Measurements from ENCODE around the gene AGAP1. TPM values are rescaled to one million over a fixed set of nuclear protein-coding genes. Genes with fewer than 3 reads are reported as not detected.

AGAP1 gene
- total RNA-seq, 2 donors from 2014 or later: 19.1 to 20.8 TPM

DNA sequence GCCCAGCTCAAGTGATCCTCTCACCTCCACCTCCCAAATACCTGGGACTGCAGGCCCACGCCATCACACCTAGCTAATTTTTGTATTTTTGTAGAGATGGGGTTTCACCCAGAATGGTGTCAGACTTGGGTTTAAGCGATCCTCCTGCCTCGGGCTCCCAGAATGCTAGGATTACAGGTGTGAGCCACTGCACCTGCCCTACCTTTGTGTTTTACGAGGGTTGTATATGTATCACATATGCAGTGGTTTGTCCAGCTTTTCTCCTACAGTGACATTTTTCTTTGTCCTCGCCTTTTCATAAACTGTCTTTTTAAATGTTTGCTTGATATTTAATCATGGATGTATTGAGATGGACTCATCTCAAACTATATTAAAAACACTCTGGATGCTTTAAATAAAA lies 38.5 kb downstream of the AGAP1 start:
- no peak overlapping the region for H3K4me3 ChIP-seq

DNA sequence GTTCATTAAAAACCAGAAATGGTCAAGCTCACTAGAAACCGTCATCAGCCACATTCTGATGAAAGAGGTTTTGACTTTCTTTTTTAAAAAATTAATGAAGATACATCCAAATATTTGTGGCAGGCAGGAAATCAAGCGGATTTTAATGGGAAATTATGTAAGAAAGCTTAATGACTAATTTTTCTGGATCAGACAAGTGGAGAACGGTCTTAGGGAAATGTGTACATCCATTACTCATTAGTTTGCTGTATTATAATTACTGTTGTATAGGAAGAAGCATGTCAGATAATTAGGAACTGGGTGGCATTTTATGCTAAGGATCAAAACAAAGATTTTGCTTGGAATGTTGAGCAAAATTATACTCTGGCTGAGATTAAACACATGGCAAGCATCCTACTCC lies 39.4 kb downstream of the AGAP1 start:
- peaks cover 0 to 4% of the 10 kb centered on the region in 2 donors for H3K4me1 ChIP-seq (ENCODE audit: control insufficient read depth in 1 of 2, low read depth in 2 of 2)
- ATAC-seq (ENCODE audit: insufficient number of reproducible peaks, low FRiP score, low read depth): no peak
- no peaks in the 10 kb centered on the region for H3K36me3 ChIP-seq
- H3K27me3 ChIP-seq (replicated peaks; ENCODE audit: insufficient read depth): no peaks in the 10 kb centered on the region
- H3K4me3 ChIP-seq: no peak overlapping the region
- TF ChIP-seq, protein P1, sequence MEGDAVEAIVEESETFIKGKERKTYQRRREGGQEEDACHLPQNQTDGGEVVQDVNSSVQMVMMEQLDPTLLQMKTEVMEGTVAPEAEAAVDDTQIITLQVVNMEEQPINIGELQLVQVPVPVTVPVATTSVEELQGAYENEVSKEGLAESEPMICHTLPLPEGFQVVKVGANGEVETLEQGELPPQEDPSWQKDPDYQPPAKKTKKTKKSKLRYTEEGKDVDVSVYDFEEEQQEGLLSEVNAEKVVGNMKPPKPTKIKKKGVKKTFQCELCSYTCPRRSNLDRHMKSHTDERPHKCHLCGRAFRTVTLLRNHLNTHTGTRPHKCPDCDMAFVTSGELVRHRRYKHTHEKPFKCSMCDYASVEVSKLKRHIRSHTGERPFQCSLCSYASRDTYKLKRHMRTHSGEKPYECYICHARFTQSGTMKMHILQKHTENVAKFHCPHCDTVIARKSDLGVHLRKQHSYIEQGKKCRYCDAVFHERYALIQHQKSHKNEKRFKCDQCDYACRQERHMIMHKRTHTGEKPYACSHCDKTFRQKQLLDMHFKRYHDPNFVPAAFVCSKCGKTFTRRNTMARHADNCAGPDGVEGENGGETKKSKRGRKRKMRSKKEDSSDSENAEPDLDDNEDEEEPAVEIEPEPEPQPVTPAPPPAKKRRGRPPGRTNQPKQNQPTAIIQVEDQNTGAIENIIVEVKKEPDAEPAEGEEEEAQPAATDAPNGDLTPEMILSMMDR (IDR thresholded peaks at IDR 0.05): no peak
- no peak overlapping the region for H3K27ac ChIP-seq
- H3K9me3 ChIP-seq: peaks cover 3% of the 10 kb centered on the region
- no peak for DNase-seq (ENCODE audit: low spot score)

More for the DNA sequence above, 38.5 kb downstream of the AGAP1 start:
- Histone ChIP-seq H3K4me1 (ENCODE audit: control insufficient read depth in 1 of 2, low read depth in 2 of 2) (no peaks in the 10 kb centered on the region), H3K36me3 (no peaks in the 10 kb centered on the region), H3K9me3 (peaks cover 3% of the 10 kb centered on the region), H3K27ac (no peak overlapping the region), H3K27me3 (replicated peaks; ENCODE audit: insufficient read depth) (no peaks in the 10 kb centered on the region)
- DNase-seq (ENCODE audit: low spot score) (no peak), ATAC-seq (ENCODE audit: insufficient number of reproducible peaks, low FRiP score, low read depth) (no peak)
- TF ChIP-seq, protein P1 (IDR thresholded peaks at IDR 0.05): no peak

DNA sequence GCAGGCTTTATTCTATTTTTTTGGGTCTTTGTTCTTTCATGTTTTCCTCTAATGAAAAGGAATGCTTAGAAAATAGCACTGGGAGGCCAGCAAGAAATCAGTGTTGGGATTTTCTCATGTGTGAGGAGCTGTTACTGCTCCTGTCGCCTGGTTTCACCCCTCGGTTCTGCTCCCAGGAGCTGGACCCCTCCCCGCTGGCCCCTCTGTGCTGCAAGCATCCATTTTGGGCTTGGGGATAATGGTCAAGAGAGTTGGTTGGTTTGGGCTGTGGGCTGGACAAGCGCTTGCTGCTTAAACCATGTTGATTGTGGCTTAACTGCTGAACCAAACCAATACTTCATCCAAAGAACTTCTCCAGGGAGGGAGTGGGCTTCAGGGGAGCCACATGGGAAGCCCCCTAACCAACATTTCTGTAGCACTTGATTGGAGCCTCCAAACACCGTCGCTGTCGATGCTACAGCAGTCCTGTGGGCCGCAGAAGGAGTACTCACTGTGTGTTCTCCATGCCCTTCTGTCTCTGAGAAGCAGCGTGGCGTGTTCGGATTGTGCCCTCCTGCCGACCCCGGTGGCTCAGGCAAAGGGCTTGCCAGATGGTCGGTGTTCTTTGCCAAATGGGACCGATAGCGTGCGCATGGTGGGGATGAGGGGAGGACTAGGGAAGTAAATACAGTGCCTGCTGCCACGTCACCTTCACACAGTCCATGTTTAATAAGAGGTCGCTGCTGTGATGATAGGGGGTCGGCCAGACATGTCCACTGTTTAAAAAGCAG lies 40.0 kb downstream of the AGAP1 start:
- Histone ChIP-seq H3K27me3 (replicated peaks; ENCODE audit: insufficient read depth) (no peaks in the 10 kb centered on the region), H3K36me3 (no peaks in the 10 kb centered on the region), H3K27ac (no peak overlapping the region), H3K4me1 (ENCODE audit: control insufficient read depth in 1 of 2, low read depth in 2 of 2) (peaks cover 0 to 4% of the 10 kb centered on the region in 2 donors), H3K9me3 (peaks cover 3% of the 10 kb centered on the region), H3K4me3 (no peak overlapping the region)
- DNase-seq (ENCODE audit: low spot score) (no peak), ATAC-seq (ENCODE audit: insufficient number of reproducible peaks, low FRiP score, low read depth) (no peak)
- TF ChIP-seq, protein P1 (IDR thresholded peaks at IDR 0.05): no peak

DNA sequence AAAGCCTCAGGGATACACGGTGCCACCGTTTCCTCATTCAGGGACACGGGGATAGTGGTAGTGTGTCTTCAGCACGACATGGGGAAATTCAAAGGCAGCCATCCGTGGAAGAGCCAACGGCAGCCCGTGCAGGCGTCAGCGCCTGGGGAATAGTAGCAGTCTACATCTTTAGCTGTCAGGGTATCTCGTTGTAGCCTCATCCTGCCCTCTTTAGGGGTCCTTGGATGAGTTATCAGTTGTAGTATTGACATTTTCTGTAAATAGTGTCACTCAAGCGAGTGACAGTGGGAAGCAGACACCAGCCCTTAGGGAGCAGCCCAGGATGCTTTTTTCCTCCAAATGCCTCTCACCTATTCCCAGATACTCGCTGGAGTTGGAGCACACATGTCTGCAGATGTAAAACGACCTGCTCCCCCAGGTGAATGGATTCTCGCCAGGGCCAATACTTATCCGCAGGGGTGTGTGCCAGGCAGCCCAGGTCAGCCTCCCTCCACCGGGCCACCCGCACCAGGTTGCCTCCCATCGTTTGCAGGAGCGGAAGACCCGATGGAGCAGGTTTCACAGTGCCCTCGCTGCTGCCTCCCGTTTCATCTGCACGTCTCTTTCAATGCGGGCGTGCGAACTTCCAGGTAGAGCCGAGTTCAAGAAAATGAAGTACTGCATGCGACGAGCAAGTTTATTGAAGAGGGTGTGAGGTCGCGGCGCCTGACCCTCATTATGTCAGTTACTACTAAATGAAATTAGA lies 41.0 kb downstream of the AGAP1 start:
- TF ChIP-seq, protein P1 (IDR thresholded peaks at IDR 0.05): no peak
- H3K27ac ChIP-seq: no peak overlapping the region
- DNase-seq (ENCODE audit: low spot score) (no peak), ATAC-seq (ENCODE audit: insufficient number of reproducible peaks, low FRiP score, low read depth) (no peak)
- peaks cover 0 to 4% of the 10 kb centered on the region in 2 donors for H3K4me1 ChIP-seq (ENCODE audit: control insufficient read depth in 1 of 2, low read depth in 2 of 2)
- H3K4me3 ChIP-seq: no peak overlapping the region
- no peaks in the 10 kb centered on the region for H3K36me3 ChIP-seq
- H3K9me3 ChIP-seq: peaks cover under 1% of the 10 kb centered on the region
- no peaks in the 10 kb centered on the region for H3K27me3 ChIP-seq (replicated peaks; ENCODE audit: insufficient read depth)

- no peaks in the 10 kb centered on the region for H3K9me3 ChIP-seq
- TF ChIP-seq, protein P1 (IDR thresholded peaks at IDR 0.05): no peak
- peaks cover 0 to 4% of the 10 kb centered on the region in 2 donors for H3K4me1 ChIP-seq (ENCODE audit: control insufficient read depth in 1 of 2, low read depth in 2 of 2)
- H3K36me3 ChIP-seq: no peaks in the 10 kb centered on the region
- DNase-seq (ENCODE audit: low spot score) (no peak), ATAC-seq (ENCODE audit: insufficient number of reproducible peaks, low FRiP score, low read depth) (no peak)
- no peak overlapping the region for H3K27ac ChIP-seq
- H3K4me3 ChIP-seq: no peak overlapping the region
- H3K27me3 ChIP-seq (replicated peaks; ENCODE audit: insufficient read depth): no peaks in the 10 kb centered on the region
These were observed 41.7 kb downstream of the AGAP1 start for GRCh38 chr2:235535423-235536130.

All from thoracic aorta (tissue), 2 donors.